Mucosa of rectum (tissue), 2 donors: ENCODE measurements around the gene SYTL1.
A peak's percentile ranks its signal among the peaks of the same experiment; 100 is the strongest.

Source experiments
- H3K27ac ChIP-seq, 2 donors: one replicate each; pipeline ENCODE4 v1.7.0; 2013; ENCODE audit warnings: inconsistent platforms in 2 of 2, low read depth in 2 of 2, low read length in 2 of 2
- H3K27me3 ChIP-seq, 2 donors: one replicate each; pipeline ENCODE4 v1.7.0; 2013; ENCODE audit warnings: low read length in 2 of 2; ENCODE audit not compliant: control insufficient read depth in 2 of 2, insufficient read depth in 2 of 2
- H3K36me3 ChIP-seq, 2 donors: one replicate each; pipeline ENCODE4 v1.7.0; 2013; ENCODE audit warnings: low read length in 2 of 2; ENCODE audit not compliant: control insufficient read depth in 2 of 2, insufficient read depth in 2 of 2
- H3K4me1 ChIP-seq, 2 donors: one replicate each; pipeline ENCODE4 v1.7.0; 2013; ENCODE audit warnings: low read length in 2 of 2, mild to moderate bottlenecking in 1 of 2; ENCODE audit not compliant: control insufficient read depth in 2 of 2, insufficient read depth in 2 of 2
- H3K4me3 ChIP-seq, 2 donors: one replicate each; pipeline ENCODE4 v1.7.0; 2013; ENCODE audit warnings: low read length in 2 of 2
- H3K9ac ChIP-seq, 2 donors: one replicate each; pipeline ENCODE4 v1.7.0; 2013; ENCODE audit warnings: low read length in 2 of 2, low read depth in 1 of 2, mild to moderate bottlenecking in 1 of 2
- H3K9me3 ChIP-seq, 2 donors: one replicate each; pipeline ENCODE4 v1.7.0; 2013; ENCODE audit warnings: low read length in 2 of 2; ENCODE audit not compliant: control insufficient read depth in 2 of 2
- donor health status: healthy.
- donor health status: Normal muscosa, but diverticular disease.

Gene SYTL1

DNA sequence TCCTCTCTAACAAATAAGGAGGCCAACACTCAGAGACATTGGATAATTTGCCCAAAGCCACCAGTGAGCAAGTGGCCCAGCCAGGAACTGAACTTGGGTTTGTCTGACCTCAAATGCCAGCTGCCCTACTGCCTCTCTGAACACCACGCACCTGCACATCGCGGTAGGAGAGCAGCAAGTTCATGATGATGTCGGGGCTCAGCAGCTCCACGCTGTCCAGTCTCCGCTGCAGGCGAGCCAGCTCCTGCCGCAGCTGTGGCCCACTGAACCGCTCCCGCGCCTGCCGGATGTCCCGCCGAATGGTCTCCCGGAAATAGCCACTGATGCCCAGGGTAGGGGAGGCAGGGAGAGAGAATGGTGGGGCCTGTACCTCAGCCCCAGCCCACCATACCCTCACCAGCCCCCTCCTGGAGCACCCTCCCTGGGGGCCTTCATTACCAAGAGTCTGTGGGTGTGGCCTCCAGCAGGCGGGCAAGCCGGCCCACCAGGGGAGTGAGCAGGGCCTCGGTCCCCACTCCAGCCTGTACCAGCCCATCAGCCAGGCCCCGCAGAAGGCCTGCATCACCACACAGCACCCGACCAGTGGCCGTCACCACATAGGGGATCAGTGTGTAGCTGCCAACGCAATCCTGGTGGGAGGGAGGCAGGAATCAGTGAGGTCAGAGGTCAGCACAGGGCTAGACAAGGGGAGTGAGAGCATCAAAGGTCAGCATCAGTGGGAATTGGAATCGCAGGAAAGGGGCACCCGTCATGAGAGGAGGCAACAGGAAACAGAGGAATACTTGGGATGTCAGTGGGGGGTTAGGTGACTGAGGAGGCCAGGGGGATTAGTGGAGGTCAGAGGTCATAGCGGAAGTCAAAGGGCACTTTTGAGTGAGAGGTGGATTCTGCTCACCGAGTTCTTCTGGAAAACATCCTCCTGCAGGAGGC is 22.2 kb downstream of the SYTL1 start:
- Histone ChIP-seq H3K27ac (no peak overlapping the region), H3K27me3 (no peaks in the 10 kb centered on the region), H3K4me3 (no peak overlapping the region), H3K36me3 (peaks cover 8 to 12% of the 10 kb centered on the region in 2 donors), H3K9ac (peak overlapping the region in 1 of 2 donors; percentile 69), H3K4me1 (peaks cover 16 to 19% of the 10 kb centered on the region in 2 donors), H3K9me3 (no peaks in the 10 kb centered on the region)

DNA sequence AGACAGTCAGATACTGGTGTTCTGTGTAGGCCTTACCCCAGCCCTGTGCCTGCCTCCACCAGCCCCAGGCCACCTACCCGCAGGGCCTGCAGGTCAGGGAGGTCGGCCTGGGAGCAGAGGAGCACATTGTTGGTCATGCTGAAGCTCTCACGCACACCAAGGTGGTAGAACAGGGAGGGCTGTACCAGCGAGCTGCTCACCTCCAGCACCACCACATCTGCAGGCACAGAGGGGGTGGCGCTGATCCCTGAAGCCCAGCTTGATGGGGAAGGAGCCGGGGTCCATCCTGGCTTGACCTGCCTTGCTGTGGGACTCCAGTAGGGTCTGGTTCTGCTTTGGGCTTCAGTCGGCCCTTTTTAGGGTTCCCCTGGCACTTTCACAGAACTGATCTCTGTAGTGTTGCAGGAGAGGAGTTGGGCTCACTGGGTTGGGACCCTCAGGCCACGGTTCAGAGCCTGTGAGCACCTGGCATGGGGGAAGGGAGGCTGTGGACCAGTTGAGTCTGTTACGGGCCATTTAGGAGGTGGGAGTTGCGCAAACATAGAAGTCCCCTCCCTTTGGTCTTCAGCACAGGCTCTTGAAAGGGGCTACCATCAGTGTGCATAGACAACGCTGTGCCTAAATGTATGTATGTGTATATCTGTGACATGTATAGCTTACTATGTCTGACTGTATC is 23.0 kb downstream of the SYTL1 start:
- H3K9me3 ChIP-seq = no peaks in the 10 kb centered on the region
- no peaks in the 10 kb centered on the region for H3K27me3 ChIP-seq
- H3K36me3 ChIP-seq = peaks cover 7 to 10% of the 10 kb centered on the region in 2 donors
- H3K4me1 ChIP-seq = peaks cover 19% of the 10 kb centered on the region in 2 donors
- H3K9ac ChIP-seq = peak overlapping the region; percentile 52 to 69
- H3K4me3 ChIP-seq = peak overlapping the region; percentile 73 to 81
- peak overlapping the region; percentile 87 to 95 for H3K27ac ChIP-seq

DNA sequence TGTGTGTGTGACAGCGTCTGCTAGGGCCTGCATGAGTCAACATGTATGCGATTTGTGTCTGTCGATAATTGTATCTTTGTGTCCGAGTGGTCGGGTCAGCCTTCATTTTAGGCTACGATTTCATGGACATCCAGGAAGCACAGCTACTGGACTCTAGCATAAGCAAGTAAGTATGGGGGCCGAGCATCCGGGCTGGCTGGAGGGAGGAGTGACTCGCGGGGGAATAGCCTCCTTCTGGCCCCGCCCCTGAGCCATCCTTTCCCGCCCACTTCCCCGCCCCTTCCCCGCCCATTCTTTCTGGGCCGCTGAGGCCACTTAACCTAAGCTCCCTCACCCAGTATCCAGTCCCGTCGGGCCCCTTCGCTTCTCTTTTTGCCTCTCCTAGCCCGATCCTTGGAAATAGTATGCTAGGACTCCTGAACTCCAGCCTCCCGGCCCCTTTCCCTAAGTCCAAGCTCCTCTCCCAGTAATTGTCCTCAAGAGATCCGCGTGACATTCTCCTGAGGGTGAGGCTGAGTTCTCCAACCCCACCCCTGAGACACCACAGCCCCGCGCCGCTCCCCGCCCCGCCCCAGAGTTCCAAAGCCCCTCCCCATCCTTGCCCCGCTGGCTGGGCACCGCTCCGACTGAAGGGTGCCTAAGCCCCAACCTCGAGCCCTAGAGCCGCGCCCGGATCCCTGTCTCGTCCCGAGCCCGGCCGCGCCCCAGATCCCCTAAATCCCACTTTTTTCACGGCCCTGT is 23.7 kb downstream of the SYTL1 start:
- Histone ChIP-seq H3K27ac (peak overlapping the region; percentile 87 to 95), H3K9ac (peak overlapping the region; percentile 65 to 69), H3K4me3 (peak overlapping the region; percentile 73 to 81), H3K27me3 (no peaks in the 10 kb centered on the region), H3K9me3 (no peaks in the 10 kb centered on the region), H3K4me1 (peaks cover 17 to 19% of the 10 kb centered on the region in 2 donors), H3K36me3 (peaks cover 5 to 8% of the 10 kb centered on the region in 2 donors)

DNA sequence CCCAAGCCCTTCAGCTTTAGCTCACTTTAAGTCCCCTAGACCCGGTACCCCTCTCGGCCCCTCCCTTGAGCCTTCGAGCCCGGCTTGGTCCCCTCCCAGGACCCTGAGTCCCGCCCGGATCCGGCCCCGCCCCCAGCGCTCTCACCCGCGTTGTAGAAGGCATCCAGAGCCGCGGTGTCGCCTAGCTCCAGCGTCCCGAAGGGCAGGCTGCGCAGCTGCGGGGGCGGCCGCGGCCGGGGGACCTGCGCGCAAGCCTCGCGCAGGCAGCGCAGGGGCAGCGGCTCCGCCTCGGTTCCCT is 24.2 kb downstream of the SYTL1 start:
- peak overlapping the region; percentile 65 to 69 for H3K9ac ChIP-seq
- no peaks in the 10 kb centered on the region for H3K27me3 ChIP-seq
- H3K27ac ChIP-seq = peak overlapping the region; percentile 87 to 95
- H3K36me3 ChIP-seq = peaks cover 5 to 8% of the 10 kb centered on the region in 2 donors
- peaks cover 17% of the 10 kb centered on the region in 2 donors for H3K4me1 ChIP-seq
- peak overlapping the region; percentile 73 to 81 for H3K4me3 ChIP-seq
- H3K9me3 ChIP-seq = no peaks in the 10 kb centered on the region

DNA sequence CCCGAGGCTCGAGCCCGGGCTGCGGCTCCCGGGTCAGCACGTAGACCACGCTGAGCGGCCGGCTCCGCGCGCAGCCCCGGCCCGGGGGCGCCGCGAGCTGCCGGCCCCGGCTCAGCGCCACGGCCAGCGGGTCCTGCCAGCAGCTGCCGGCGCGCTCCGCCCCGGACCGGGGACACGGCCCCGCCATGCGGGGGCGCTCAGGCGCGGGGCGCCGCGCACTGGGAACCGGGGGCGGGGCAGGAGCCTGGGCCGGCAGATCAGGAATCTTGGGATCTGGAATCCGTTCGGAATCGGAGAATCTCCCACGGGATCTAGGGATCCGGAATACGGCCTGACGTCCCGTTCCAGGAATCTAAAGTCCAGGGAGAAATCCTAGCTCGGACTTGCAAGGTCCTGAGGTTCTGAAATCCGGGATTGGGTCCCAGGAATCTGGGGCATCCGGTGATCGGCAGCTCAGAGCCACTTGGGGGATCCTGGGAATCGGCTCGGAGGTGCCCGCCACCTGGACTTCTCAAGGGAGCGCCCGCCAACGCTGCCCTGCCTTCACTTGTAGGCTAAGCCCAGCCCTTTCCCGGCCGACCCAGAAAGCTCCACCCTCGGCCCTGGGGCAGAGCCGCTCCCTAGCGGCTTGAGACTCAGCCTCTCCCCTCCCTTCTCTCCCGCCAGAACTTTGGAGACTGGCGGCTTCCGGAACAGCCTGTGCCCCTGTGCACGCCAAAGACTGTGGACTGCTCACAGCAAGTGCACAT is 24.8 kb downstream of the SYTL1 start, which contains the start of gene MAP3K6:
Gene MAP3K6 (minus strand): TSS at position 551 of the 749 bp plus-strand sequence. CDS start 364 bp downstream, at position 187.
- H3K27me3 ChIP-seq = no peaks in the 10 kb centered on the region
- H3K4me3 ChIP-seq = peak within 1 kb of the TSS; percentile 73 to 81
- peaks cover 5 to 8% of the 10 kb centered on the region in 2 donors for H3K36me3 ChIP-seq
- peak within 1 kb of the TSS; percentile 69 to 94 for H3K9ac ChIP-seq
- H3K9me3 ChIP-seq = no peaks in the 10 kb centered on the region
- peaks cover 17% of the 10 kb centered on the region in 2 donors for H3K4me1 ChIP-seq
- H3K27ac ChIP-seq = peak within 1 kb of the TSS; percentile 87 to 95

GRCh38 chr1:27367160-27367650 is 25.4 kb downstream of the SYTL1 start:
- no peaks in the 10 kb centered on the region for H3K27me3 ChIP-seq
- peak overlapping the region; percentile 55 to 81 for H3K4me3 ChIP-seq

DNA sequence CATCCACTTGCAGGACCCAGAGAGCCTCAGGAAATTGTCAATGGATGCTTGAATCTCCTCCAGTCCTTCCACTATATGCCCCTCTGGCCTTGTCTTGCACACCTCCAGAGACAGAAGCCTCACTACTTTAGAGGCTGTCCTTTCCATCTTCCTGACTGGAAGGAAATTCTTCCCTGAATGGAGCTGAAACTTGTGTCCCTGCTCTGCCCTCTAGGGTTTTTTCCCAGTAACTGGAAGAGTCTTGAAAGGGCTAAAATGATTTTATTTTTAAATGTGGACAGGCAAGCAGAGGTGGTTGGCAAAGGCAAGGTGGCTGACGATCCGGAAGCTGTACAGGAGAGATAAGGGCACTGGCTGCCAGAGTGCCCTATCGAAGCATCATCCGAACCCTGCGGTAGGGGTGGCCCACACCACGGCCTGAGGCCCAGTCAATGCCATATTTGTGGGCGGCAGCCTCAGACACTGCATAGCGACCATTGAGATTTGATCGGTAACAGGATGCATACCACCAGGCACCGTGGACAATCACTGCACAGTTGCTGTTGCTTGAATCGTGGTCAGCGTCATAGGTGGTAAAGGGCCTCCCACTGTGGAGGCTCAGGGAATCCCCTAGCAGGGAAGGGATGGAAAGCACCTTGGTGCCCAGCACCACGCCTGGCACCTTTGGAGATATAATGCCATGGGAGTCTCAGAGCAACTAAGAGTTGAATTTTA is 27.2 kb downstream of the SYTL1 start:
- H3K9ac ChIP-seq = no peak overlapping the region
- peaks cover 17% of the 10 kb centered on the region in 2 donors for H3K4me1 ChIP-seq
- H3K4me3 ChIP-seq = no peak overlapping the region
- H3K36me3 ChIP-seq = no peaks in the 10 kb centered on the region
- no peak overlapping the region for H3K27ac ChIP-seq
- no peaks in the 10 kb centered on the region for H3K27me3 ChIP-seq
- H3K9me3 ChIP-seq = no peaks in the 10 kb centered on the region

More at GRCh38 chr1:27367160-27367650, 25.4 kb downstream of the SYTL1 start:
- H3K27ac ChIP-seq = peak overlapping the region; percentile 87 to 95
- peaks cover 17% of the 10 kb centered on the region in 2 donors for H3K4me1 ChIP-seq
- H3K9me3 ChIP-seq = no peaks in the 10 kb centered on the region
- peaks cover 5 to 8% of the 10 kb centered on the region in 2 donors for H3K36me3 ChIP-seq
- peak overlapping the region; percentile 69 to 94 for H3K9ac ChIP-seq

GRCh38 chr1:27372022-27372807 is 30.4 kb downstream of the SYTL1 start:
- H3K36me3 ChIP-seq = no peaks in the 10 kb centered on the region

More at GRCh38 chr1:27372022-27372807, 30.4 kb downstream of the SYTL1 start:
- Histone ChIP-seq H3K27ac (no peak overlapping the region), H3K9ac (no peak overlapping the region), H3K9me3 (no peaks in the 10 kb centered on the region), H3K27me3 (no peaks in the 10 kb centered on the region), H3K4me1 (peaks cover 4 to 5% of the 10 kb centered on the region in 2 donors), H3K4me3 (no peak overlapping the region)
